Natural killer cell (primary cell): ENCODE results near the gene TEKT3. TPM values are rescaled to one million over a fixed set of nuclear protein-coding genes. Genes with fewer than 3 reads are reported as not detected.

ENCODE experiments used
- ATAC-seq, 3 donors: fragments of 150-1000 bp in 2 of 3; fragments of 200-7000 bp in 1 of 3; cut with Tn5 transposase; 1 replicate in 1 of 3; 2 replicates in 2 of 3; pipeline ENCODE4 v1.10.0; 2021; ENCODE audit warnings: mild to moderate bottlenecking in 2 of 3, moderate library complexity in 2 of 3
- DNase-seq, 2 donors: peaks; one replicate each; pipeline versions ENCODE4 v3.0.0 to v3.0.0-alpha.2; 2013 to 2021; ENCODE audit warnings: mixed read lengths in 1 of 2
- H3K27ac ChIP-seq: one replicate; pipeline ENCODE4 v1.5.1; 2013; ENCODE audit warnings: mild to moderate bottlenecking, low read length
- H3K27me3 ChIP-seq: one replicate; pipeline ENCODE4 v1.6.1; 2013; ENCODE audit warnings: low read length; ENCODE audit not compliant: control insufficient read depth, insufficient read depth
- H3K36me3 ChIP-seq: one replicate; pipeline ENCODE4 v1.6.1; 2013; ENCODE audit warnings: low read length; ENCODE audit not compliant: control insufficient read depth, insufficient read depth
- H3K4me1 ChIP-seq: one replicate; pipeline ENCODE4 v1.6.1; 2013; ENCODE audit warnings: low read length; ENCODE audit not compliant: control insufficient read depth, insufficient read depth
- H3K4me3 ChIP-seq: one replicate; pipeline ENCODE4 v1.5.1; 2013; ENCODE audit warnings: low read length
- H3K9me3 ChIP-seq: one replicate; pipeline ENCODE4 v1.6.1; 2013; ENCODE audit warnings: low read length; ENCODE audit not compliant: control insufficient read depth, insufficient read depth
- H3K27ac Mint-ChIP-seq, 2 donors: one replicate each; pipeline ENCODE4 v1.8.0; 2022; ENCODE audit warnings: mild to moderate bottlenecking in 2 of 2, mixed read lengths in 2 of 2, moderate library complexity in 1 of 2
- H3K27me3 Mint-ChIP-seq, 2 donors: one replicate each; pipeline ENCODE4 v1.8.0; 2022; ENCODE audit warnings: low read depth in 2 of 2, mixed read lengths in 2 of 2
- H3K36me3 Mint-ChIP-seq: one replicate; pipeline ENCODE4 v1.8.0; 2022; ENCODE audit warnings: mixed read lengths
- H3K4me1 Mint-ChIP-seq, 2 donors: one replicate each; pipeline ENCODE4 v1.8.0; 2022; ENCODE audit warnings: mixed read lengths in 2 of 2
- H3K4me3 Mint-ChIP-seq: one replicate; pipeline ENCODE4 v1.8.0; 2022; ENCODE audit warnings: mild to moderate bottlenecking, moderate library complexity, mixed read lengths
- H3K9me3 Mint-ChIP-seq, 2 donors: one replicate each; pipeline ENCODE4 v1.8.0; 2022; ENCODE audit warnings: mixed read lengths in 2 of 2
- CTCF ChIP-seq: fragments of 200-600 bp; IDR thresholded peaks from one replicate; pipeline ENCODE4 v1.8.0; 2022; ENCODE audit warnings: antibody characterized with exemption
- whole genome bisulfite sequencing: methylation state at CpG from one replicate; pipeline ENCODE4 v1.1.7; 2013; ENCODE audit warnings: missing lambda C conversion rate; ENCODE audit not compliant: insufficient coverage; 5-methylcytosine and 5-hydroxymethylcytosine counted together
- intact Hi-C: fragments of 100-400 bp; cut with micrococcal nuclease; formaldehyde crosslinking; loops from one replicate; pipeline ENCODE4 v1.14.2; 2022
- total RNA-seq, 4 donors: library from RNA; stranded (reverse); fragments of 120-200 nt in 1 of 4; gene quantifications; one replicate each; pipeline versions ENCODE4 v1.2.3 to v1.2.4, GENCODE V29; 2013 to 2022

TEKT3 gene
- total RNA-seq, 3 donors from 2014 or later (not counting 1 experiment from before 2014, with no cell fraction given): 0.39 to 1.3 (median 0.58) TPM

- TF ChIP-seq CTCF: no peak
- Mint-ChIP-seq H3K4me1 (no peaks in the 10 kb centered on the region), H3K9me3 (no peaks in the 10 kb centered on the region), H3K27me3 (peaks cover 21 to 60% of the 10 kb centered on the region in 2 donors), H3K27ac (no peak overlapping the region), H3K4me3 (no peak overlapping the region), H3K36me3 (no peaks in the 10 kb centered on the region)
- ATAC-seq (no peak), DNase-seq (no peak)
- Histone ChIP-seq H3K27ac (no peak overlapping the region), H3K4me1 (no peaks in the 10 kb centered on the region), H3K36me3 (no peaks in the 10 kb centered on the region), H3K4me3 (no peak overlapping the region), H3K27me3 (no peaks in the 10 kb centered on the region), H3K9me3 (no peaks in the 10 kb centered on the region)
- intact Hi-C loops: no loop called here
- whole genome bisulfite sequencing: no CpG with 5 or more reads among the region's 1 CpG
These were observed 52.5 kb downstream of the TEKT3 start for GRCh38 chr17:15288859-15289258.

- H3K4me1 Mint-ChIP-seq: no peaks in the 10 kb centered on the region
- no peak for TF ChIP-seq CTCF
- ATAC-seq: no peak
These were observed 53.7 kb downstream of the TEKT3 start for GRCh38 chr17:15287538-15288267.

GRCh38 chr17:15285466-15285865 lies 55.9 kb downstream of the TEKT3 start:
- peaks cover 26 to 72% of the 10 kb centered on the region in 2 donors for H3K27me3 Mint-ChIP-seq

More at GRCh38 chr17:15287538-15288267, 53.7 kb downstream of the TEKT3 start:
- DNase-seq: no peak
- Histone ChIP-seq H3K4me1 (no peaks in the 10 kb centered on the region), H3K36me3 (no peaks in the 10 kb centered on the region), H3K27me3 (no peaks in the 10 kb centered on the region), H3K9me3 (no peaks in the 10 kb centered on the region), H3K27ac (no peak overlapping the region), H3K4me3 (no peak overlapping the region)
- peaks cover 0 to 3% of the 10 kb centered on the region in 2 donors for H3K9me3 Mint-ChIP-seq
- H3K36me3 Mint-ChIP-seq: no peaks in the 10 kb centered on the region
- no peak overlapping the region for H3K27ac Mint-ChIP-seq
- intact Hi-C loops: no loop called here
- WGBS: 75% methylated on average over 4 of the region's 4 CpGs
- H3K4me3 Mint-ChIP-seq: no peak overlapping the region
- H3K27me3 Mint-ChIP-seq: peaks cover 24 to 60% of the 10 kb centered on the region in 2 donors

More at GRCh38 chr17:15285466-15285865, 55.9 kb downstream of the TEKT3 start:
- Histone ChIP-seq H3K4me1 (no peaks in the 10 kb centered on the region), H3K9me3 (no peaks in the 10 kb centered on the region), H3K36me3 (no peaks in the 10 kb centered on the region), H3K4me3 (no peak overlapping the region), H3K27ac (no peak overlapping the region), H3K27me3 (no peaks in the 10 kb centered on the region)
- H3K27ac Mint-ChIP-seq: no peak overlapping the region
- no peak for DNase-seq
- H3K4me3 Mint-ChIP-seq: no peak overlapping the region
- 90% methylated on average over 6 of the region's 6 CpGs for WGBS
- intact Hi-C loops: no loop called here
- TF ChIP-seq CTCF: no peak
- H3K4me1 Mint-ChIP-seq: no peaks in the 10 kb centered on the region
- ATAC-seq: no peak
- H3K36me3 Mint-ChIP-seq: no peaks in the 10 kb centered on the region
- H3K9me3 Mint-ChIP-seq: peaks cover 0 to 3% of the 10 kb centered on the region in 2 donors
